Breast epithelium (tissue), 3 donors: ENCODE measurements around the gene MSH2.

Experiments
- CTCF ChIP-seq, 3 donors: fragments of 450-650 bp; IDR thresholded peaks; one replicate each; pipeline ENCODE4 v1.5.1; 2016 to 2017; ENCODE audit warnings: antibody characterized with exemption in 3 of 3, mild to moderate bottlenecking in 3 of 3, moderate library complexity in 3 of 3
- POLR2A ChIP-seq: fragments of 450-650 bp; IDR thresholded peaks from one replicate; pipeline ENCODE4 v1.6.1; 2016; ENCODE audit warnings: antibody characterized with exemption, mild to moderate bottlenecking, moderate library complexity
- POLR2AphosphoS5 ChIP-seq, 3 donors: sonication (generic); formaldehyde crosslinking; IDR thresholded peaks; one replicate each; pipeline ENCODE4 v1.6.1; 2017; ENCODE audit warnings: antibody characterized with exemption in 3 of 3

DNA sequence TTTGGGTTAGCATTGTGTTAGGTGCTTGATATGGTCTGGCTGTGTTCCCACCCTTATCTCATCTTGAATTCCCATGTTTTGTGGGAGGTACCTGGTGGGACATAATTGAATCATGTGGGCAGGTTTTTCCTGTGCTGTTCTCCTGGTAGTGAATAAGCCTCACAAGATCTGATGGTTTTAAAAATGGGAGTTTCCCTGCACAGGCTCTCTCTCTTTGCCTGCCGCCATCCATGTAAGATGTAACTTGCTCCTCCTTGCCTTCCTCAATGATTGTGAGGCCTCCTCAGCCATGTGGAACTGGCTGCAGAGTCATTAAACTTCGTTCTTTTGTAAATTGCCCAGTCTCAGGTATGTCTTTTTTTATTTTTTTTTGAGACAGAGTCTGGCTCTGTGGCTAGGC, 2.8 kb downstream of the MSH2 start:
- no peak for TF ChIP-seq POLR2AphosphoS5 (IDR thresholded peaks at IDR 0.05)
- no peak for TF ChIP-seq POLR2A
- TF ChIP-seq CTCF (IDR thresholded peaks at IDR 0.05) = no peak
